ENCODE measurements around the gene GNAI1.
A peak's percentile ranks its signal among the peaks of the same experiment; 100 is the strongest.

GNAI1 gene

DNA sequence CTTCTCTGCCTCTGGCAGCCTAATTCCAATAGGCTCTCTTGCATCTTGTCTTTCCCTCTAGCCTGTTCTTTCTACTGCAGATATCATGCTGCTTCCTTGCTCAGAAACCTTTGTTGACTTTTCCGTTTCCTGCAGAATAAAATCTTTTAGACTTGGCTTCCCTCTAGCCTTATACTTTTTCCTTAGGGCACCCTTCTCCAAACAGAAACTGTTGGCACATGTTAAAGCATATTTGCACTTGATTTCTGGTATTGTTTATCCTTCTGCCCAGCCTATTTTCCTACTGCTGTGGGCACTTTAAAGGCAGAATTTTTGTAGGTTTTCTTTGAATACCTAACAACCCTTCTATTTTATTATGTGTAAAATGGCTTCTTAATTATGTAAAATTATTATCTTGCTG lies 4.6 kb downstream of the GNAI1 start:
- Mint-ChIP-seq H3K36me3 (ENCODE audit: low read depth) (peaks cover 4% of the 10 kb centered on the region), H3K27me3 (ENCODE audit: low read depth) (no peaks in the 10 kb centered on the region), H3K4me1 (peaks cover 43% of the 10 kb centered on the region), H3K9me3 (no peaks in the 10 kb centered on the region), H3K27ac (peak overlapping the region; percentile 39 to 69 (median 45)), H3K4me3 (peak overlapping the region; percentile 42 to 63 (median 49))
- TF ChIP-seq, protein P1, sequence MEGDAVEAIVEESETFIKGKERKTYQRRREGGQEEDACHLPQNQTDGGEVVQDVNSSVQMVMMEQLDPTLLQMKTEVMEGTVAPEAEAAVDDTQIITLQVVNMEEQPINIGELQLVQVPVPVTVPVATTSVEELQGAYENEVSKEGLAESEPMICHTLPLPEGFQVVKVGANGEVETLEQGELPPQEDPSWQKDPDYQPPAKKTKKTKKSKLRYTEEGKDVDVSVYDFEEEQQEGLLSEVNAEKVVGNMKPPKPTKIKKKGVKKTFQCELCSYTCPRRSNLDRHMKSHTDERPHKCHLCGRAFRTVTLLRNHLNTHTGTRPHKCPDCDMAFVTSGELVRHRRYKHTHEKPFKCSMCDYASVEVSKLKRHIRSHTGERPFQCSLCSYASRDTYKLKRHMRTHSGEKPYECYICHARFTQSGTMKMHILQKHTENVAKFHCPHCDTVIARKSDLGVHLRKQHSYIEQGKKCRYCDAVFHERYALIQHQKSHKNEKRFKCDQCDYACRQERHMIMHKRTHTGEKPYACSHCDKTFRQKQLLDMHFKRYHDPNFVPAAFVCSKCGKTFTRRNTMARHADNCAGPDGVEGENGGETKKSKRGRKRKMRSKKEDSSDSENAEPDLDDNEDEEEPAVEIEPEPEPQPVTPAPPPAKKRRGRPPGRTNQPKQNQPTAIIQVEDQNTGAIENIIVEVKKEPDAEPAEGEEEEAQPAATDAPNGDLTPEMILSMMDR (IDR thresholded peaks at IDR 0.05; ENCODE audit: unreplicated experiment in 3 of 3) = no peak

DNA sequence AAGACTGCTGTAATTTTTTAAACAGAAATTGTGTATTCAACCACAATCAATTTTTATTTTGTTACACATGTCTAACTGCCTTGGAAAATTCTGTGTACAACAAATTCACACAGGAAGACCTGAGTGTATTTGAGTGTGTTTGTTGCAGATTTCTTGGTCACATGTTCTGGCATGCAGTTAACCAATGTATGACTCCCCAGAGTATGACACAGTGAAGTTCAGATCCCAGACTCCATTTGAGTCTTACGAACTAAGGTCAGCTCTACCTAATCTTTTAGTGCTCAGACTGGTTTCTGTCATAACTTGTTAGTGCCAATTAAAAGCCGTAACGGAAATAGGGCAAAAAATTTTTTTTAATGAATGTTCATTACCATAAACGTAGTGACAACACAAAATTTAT lies 5.8 kb downstream of the GNAI1 start:
- Mint-ChIP-seq H3K4me1 (peaks cover 52% of the 10 kb centered on the region), H3K27me3 (ENCODE audit: low read depth) (no peaks in the 10 kb centered on the region), H3K9me3 (no peaks in the 10 kb centered on the region), H3K27ac (no peak overlapping the region), H3K4me3 (no peak overlapping the region), H3K36me3 (ENCODE audit: low read depth) (peaks cover 4% of the 10 kb centered on the region)
- TF ChIP-seq, protein P1 (IDR thresholded peaks at IDR 0.05; ENCODE audit: unreplicated experiment in 3 of 3) = no peak

DNA sequence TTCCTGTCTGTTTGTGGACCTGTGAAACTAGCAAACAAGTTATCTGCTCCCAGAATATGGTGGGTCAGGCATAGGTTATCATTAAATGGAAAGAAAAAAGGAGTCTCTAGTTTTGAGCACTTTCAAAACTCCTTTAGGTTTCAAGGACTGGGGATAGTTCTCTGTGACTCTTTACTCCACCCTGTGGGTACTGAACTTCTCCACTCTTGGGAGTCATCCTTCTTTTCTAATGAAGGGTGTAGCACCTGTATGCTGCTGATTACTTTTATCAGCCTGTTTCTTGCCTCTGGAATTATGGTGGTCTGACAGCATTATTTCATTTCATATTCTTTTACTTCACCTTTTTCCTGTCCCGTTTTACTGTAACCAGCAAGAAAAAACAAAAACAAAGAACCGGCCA lies 6.7 kb downstream of the GNAI1 start:
- no peak overlapping the region for H3K27ac Mint-ChIP-seq
- peaks cover 56% of the 10 kb centered on the region for H3K4me1 Mint-ChIP-seq
- H3K36me3 Mint-ChIP-seq (ENCODE audit: low read depth) = peaks cover 4% of the 10 kb centered on the region
- H3K27me3 Mint-ChIP-seq (ENCODE audit: low read depth) = no peaks in the 10 kb centered on the region
- H3K9me3 Mint-ChIP-seq = no peaks in the 10 kb centered on the region
- H3K4me3 Mint-ChIP-seq = no peak overlapping the region
- TF ChIP-seq, protein P1 (IDR thresholded peaks at IDR 0.05; ENCODE audit: unreplicated experiment in 3 of 3) = no peak

DNA sequence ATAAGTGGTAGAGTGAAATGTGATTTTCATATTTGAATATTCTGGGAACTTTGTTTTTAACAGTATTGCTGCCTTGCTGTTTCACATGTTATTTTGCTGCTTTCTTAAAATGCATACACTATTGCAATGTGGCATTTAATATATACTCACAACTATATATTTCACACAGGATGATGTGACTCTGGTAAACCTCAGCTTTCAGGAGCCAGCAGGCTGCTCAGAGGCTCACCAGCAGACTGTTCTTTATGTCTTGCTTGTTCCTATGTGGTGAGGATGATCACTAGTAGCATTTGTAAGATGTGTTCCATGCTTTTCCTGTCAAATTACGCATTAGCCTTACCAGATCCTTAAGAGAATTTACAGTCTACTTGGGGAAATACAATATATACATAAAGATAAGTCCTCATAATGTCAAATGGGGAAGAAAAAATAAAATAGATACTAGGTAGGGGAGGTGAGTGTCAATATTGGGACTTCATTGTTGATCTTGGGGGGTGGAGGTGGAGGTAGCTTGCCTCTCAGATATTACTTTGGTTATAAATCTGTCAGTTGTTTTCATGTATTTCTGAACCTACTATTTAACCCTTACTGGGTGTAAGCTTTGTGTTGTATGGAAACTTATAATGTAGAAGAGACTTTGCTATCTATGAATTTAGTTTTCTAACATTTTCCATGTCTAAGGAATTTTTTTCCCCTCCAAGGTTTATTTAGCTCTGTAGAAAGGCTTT lies 8.4 kb downstream of the GNAI1 start:
- no peaks in the 10 kb centered on the region for H3K27me3 Mint-ChIP-seq (ENCODE audit: low read depth)
- no peaks in the 10 kb centered on the region for H3K9me3 Mint-ChIP-seq
- no peak overlapping the region for H3K4me3 Mint-ChIP-seq
- peak overlapping the region in 1 of 3 experiments; percentile 55 for H3K27ac Mint-ChIP-seq
- peaks cover 60% of the 10 kb centered on the region for H3K4me1 Mint-ChIP-seq
- peaks cover 4% of the 10 kb centered on the region for H3K36me3 Mint-ChIP-seq (ENCODE audit: low read depth)
- TF ChIP-seq, protein P1 (IDR thresholded peaks at IDR 0.05; ENCODE audit: unreplicated experiment in 3 of 3) = no peak

DNA sequence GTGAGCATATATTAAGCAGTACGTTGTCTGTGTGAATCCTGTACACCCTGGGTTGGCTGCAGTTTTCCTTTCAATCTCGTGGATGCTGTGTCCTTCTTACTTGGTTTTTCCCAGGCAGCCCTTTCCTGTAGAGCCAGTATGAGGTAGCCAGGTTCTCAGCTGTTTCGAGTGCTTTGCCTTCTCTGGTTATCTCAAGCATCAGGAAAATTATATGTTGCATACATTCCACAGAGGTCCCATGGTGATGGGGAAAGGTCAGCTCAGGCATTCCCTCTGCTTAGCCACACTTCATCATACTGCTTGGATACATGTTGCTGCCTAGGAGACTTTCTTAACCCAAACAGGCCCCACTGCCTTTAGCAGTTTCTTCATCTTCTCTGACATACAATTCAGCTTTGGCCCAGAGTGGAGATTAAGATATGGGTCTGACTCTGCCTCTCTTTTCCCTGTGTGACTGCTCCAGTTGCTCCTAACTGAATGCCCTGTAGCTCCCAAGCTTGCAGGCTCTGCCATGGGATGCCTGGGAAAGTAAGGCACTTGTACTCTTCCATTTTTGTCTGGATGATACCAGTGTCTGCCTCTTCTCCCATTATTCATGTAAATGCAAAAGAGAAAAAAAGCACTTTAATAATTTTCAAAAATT lies 11.3 kb downstream of the GNAI1 start:
- Mint-ChIP-seq H3K4me3 (peak overlapping the region in 2 of 3 experiments; percentile 10 to 21), H3K4me1 (peaks cover 59% of the 10 kb centered on the region), H3K9me3 (no peaks in the 10 kb centered on the region), H3K36me3 (ENCODE audit: low read depth) (peaks cover 4% of the 10 kb centered on the region), H3K27me3 (ENCODE audit: low read depth) (no peaks in the 10 kb centered on the region), H3K27ac (peak overlapping the region; percentile 88 to 91 (median 90))
- TF ChIP-seq, protein P1 (IDR thresholded peaks at IDR 0.05; ENCODE audit: unreplicated experiment in 3 of 3) = no peak

Measured in nephron (organoid).